ENCODE measurements around the gene CCDC50.

- TF ChIP-seq EZH2 (optimal IDR thresholded peaks at IDR 0.05; ENCODE audit: low read depth, low read length) (no peak), CTCF (IDR thresholded peaks at IDR 0.05; ENCODE audit: low read length) (no peak), EZH2phosphoT487 (IDR thresholded peaks at IDR 0.05; ENCODE audit: low read length) (no peak)
These were observed 47.4 kb downstream of the CCDC50 start for GRCh38 chr3:191376516-191377141.
